NAMALWA (cell line): ENCODE results near the gene GPD2.
"Not testable (repeated sequence)": the region's sequence is repeated elsewhere in the genome, so short reads cannot be mapped to it uniquely, and the experiment has no call there.

Experiments
- DNase-seq: peaks from one replicate; pipeline ENCODE4 v3.0.0-alpha.2; 2015; ENCODE audit warnings: low spot score

Gene GPD2

GRCh38 chr2:156476021-156476849 is 40.1 kb downstream of the GPD2 start:
- no peak for DNase-seq

DNA sequence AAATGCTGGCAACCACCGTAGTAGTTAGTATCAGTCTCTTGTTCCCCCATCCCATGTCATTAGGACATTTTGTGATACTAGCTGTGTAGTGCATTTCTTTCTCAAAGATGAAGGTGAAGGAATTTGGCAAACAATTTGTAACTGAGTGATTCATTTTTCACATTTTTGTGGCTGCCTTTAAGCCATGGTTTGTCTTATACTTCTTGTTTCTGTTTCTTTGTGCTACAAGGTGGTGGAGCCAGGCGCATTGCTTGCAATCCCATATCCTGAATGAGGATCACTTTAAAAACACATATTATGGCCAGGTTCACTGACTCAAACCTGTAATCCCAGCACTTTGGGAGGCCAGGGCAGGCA is 40.6 kb downstream of the GPD2 start:
- DNase-seq: no peak

- DNase-seq: no peak
Measured at GRCh38 chr2:156480376-156480775, 44.2 kb downstream of the GPD2 start.

GRCh38 chr2:156481312-156481711 is 45.1 kb downstream of the GPD2 start:
- no peak for DNase-seq

GRCh38 chr2:156483741-156484173 is 47.6 kb downstream of the GPD2 start:
- DNase-seq: no peak

DNA sequence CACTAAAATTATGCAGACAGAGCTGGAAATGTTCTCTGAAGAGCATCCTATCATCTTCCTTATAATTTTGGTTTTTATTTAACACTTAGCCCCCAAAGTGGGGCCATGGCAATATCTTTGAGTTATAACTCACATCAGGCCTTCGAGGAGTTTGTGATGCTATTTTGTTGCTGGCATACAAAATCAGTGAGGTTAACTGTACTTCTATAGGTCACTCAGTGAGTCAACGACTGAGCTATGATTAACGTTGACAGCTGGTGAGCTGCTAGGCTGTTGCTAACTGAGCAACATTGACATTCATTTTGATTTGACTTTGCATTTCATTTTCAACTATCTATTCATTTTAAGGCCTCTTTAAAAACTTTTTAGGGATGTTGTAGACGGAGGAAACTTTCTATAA is 50.0 kb downstream of the GPD2 start:
- no peak for DNase-seq

GRCh38 chr2:156486614-156487013 is 50.4 kb downstream of the GPD2 start:
- no peak for DNase-seq

GRCh38 chr2:156489195-156489594 is 53.0 kb downstream of the GPD2 start:
- DNase-seq: no peak

GRCh38 chr2:156489750-156490465 is 53.7 kb downstream of the GPD2 start:
- DNase-seq: no peak

GRCh38 chr2:156490466-156490840 is 54.3 kb downstream of the GPD2 start:
- no peak for DNase-seq

GRCh38 chr2:156491176-156491575 is 55.0 kb downstream of the GPD2 start:
- DNase-seq: no peak

- DNase-seq: no peak
Measured at GRCh38 chr2:156492979-156493378, 56.8 kb downstream of the GPD2 start.

GRCh38 chr2:156495998-156496397 is 59.8 kb downstream of the GPD2 start:
- DNase-seq: not testable (repeated sequence)

DNA sequence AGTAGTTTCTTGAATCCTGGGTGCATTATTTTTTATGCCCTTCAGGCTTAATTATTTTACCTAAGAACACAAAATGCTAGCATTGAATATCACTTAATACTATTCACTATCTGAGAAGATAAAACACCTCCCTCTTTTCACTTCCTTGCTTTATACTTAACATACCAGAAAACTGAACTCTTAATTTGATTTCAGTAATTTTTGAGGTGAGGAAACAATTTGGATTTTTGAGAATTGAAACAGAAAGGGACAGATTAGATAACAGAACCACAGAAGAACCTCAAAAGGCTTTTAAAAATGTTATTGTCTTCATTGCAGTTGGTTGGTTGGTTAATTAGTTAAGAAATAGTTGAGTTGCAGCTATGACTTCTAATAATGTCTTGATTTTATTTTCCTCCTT is 69.5 kb downstream of the GPD2 start:
- no peak for DNase-seq

DNA sequence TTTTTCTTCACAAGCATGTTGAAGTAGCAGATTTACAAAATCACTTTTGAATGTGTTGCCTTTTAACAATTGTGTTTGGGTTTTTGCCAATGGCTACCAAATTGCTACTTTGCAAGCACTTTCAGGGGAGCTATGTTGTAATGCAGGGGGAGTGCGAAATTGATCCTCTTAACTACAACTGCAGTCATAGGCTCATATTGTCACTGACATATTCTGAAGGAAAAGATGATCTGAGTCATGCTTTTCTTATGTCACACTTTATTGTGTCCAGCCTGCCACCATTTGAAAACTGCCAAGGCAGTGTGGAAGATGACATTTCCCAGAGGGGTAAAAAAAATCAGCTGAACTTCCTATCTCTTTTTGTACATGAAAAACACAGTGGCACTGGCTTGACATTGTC is 74.9 kb downstream of the GPD2 start:
- no peak for DNase-seq

- DNase-seq: peak; percentile 20
Measured at GRCh38 chr2:156511803-156512202, 75.6 kb downstream of the GPD2 start.

DNA sequence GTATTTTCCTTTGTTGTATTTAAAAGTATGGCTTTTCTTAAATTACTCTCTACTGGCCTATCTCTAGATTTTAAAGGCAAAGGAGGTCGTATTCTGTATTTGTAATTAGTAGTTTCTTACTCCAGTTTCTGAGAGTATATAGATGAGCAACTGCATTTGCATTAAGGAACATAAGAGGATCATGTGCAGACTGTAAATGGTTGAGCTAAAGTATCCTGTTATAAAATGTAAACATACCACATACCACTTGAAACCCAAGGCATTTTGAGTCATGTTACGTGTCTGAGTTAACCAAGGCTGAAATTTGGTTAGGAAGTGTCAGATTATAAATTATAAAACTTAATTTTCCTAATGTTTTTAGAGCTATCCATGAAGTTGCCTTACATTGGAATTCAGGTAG is 76.3 kb downstream of the GPD2 start:
- DNase-seq: no peak

GRCh38 chr2:156513219-156513618 is 77.0 kb downstream of the GPD2 start:
- DNase-seq: no peak

DNA sequence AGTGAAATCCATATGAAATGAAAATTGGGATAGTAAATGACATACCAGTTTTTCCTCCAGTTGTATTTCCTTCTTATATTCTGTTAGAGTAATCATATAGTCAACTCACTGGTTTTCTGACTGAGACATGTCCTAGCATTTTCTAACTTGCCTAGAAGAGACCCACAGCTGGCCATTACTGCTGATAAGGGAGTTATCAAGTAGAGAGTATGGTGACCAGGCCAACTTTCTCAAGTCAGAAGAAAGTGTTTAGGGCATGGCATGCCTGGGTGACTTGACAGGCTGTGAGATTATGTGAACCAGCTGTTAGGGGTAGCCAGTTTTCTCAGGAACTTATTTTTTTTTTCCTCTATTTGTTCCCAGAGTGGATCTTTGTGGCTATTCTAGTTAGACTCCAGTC is 81.2 kb downstream of the GPD2 start:
- no peak for DNase-seq

GRCh38 chr2:156518138-156518537 is 82.0 kb downstream of the GPD2 start:
- no peak for DNase-seq

DNA sequence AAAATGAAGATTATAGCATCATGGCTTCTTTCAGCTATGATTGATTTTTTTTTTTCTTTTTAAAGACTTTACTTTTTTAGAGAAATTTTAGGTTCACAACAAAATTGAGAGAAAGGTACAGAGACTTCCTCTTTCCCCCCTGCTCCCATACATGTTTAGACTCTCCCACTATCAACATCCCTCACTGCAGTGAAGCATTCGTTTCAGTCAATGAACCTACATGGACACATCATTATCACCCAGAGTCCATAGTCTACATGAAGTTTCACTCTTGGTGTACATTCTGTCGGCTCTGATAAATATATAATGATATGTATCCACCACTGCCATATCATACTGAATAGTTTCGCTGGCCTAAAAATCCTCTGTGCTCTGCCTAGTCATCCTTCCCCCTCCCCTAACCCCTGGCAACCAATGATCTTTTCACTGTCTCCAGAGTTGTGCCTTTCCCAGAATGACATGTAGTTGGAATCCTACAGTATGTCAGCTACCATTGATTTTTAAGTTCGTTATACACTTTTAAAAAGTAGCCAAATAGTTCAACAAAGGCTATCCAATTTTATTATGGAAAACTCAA is 86.8 kb downstream of the GPD2 start:
- no peak for DNase-seq

DNA sequence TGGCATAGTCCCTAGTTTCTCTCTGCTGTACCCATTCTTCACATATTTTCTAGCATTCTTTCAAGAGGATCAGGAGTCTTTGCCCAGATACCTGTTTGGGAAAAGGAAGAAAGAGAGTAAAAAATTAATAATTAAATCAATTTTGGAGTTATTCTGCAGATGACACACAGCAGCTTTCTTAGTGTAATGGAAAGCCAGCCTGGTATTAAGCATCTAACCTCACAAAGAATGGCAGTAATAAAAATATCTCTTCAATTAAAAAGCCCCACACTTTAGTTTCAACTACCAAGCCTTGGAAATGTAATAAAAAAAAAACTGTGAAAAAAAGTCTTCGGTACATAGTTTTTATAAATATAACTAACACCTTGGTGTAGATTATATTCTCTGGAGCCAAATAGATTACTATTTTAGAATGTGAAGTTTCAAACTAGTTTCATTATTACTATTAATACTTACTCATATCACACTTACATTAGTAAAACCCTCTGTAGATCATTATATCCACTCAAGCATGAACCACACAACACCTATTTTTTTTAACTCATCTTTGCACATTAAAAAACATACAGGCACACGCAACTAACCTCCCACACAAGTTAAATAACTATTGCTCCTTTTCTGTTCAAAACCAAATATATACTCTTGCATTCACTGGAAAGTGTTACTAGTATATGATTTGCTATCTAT is 90.9 kb downstream of the GPD2 start:
- DNase-seq: peak; percentile 4

GRCh38 chr2:156528583-156528982 is 92.4 kb downstream of the GPD2 start:
- DNase-seq: not testable (repeated sequence)
